ENCODE results near the gene MLLT6. TPM values are rescaled to one million over a fixed set of nuclear protein-coding genes. Genes with fewer than 3 reads are reported as not detected.

MLLT6 gene
- total RNA-seq, 1 experiment from 2014 or later: 24.7 TPM

- Histone ChIP-seq H3K36me3 (ENCODE audit: low read depth, low read length) (no peaks in the 10 kb centered on the region; the same call in 1 of the 2 replicates), H3K4me1 (ENCODE audit: insufficient read depth, low read length) (peaks cover 20% of the 10 kb centered on the region), H4K20me1 (ENCODE audit: low read length) (0 out of 2 replicates have a peak, but pooled peaks cover 4% of the 10 kb centered on the region), H3F3A (ENCODE audit: low read length, unreplicated experiment) (no peaks in the 10 kb centered on the region), H3K9me3 (ENCODE audit: low read length) (no peaks in the 10 kb centered on the region), H3K4me3 (ENCODE audit: low read length) (no peak overlapping the region), H3K4me2 (ENCODE audit: low read length) (no peak overlapping the region), H3K27ac (ENCODE audit: low read length) (no peak overlapping the region), H2AFZ (ENCODE audit: low read length) (no peak overlapping the region), H3K27me3 (ENCODE audit: low read length) (no peaks in the 10 kb centered on the region), H3K9me2 (replicated peaks; ENCODE audit: low read length) (no peaks in the 10 kb centered on the region), H3K79me2 (ENCODE audit: low read length) (peaks cover 23% of the 10 kb centered on the region), H3K9ac (ENCODE audit: low read length) (no peak overlapping the region)
- ChIA-PET CTCF (no interaction called here), POLR2A (ENCODE audit: unreplicated experiment) (no interaction called here)
- no peak for TF ChIP-seq CTCF (conservative IDR thresholded peaks at IDR 0.05; ENCODE audit: low read depth, low read length)
- no peak for TF ChIP-seq EZH2 (IDR thresholded peaks at IDR 0.05; ENCODE audit: low read length, unreplicated experiment)
- TF ChIP-seq EZH2phosphoT487 (IDR thresholded peaks at IDR 0.05; ENCODE audit: borderline replicate concordance, low read length): no peak
- BruUV-seq (replicated peaks): no TSS peak
- intact Hi-C loops (cut with micrococcal nuclease): no loop called here
- ATAC-seq (no peak), DNase-seq (no peak)
Observed at GRCh38 chr17:38733282-38733981, 28.4 kb downstream of the MLLT6 start.

GRCh38 chr17:38733982-38734973 is 29.2 kb downstream of the MLLT6 start:
- Histone ChIP-seq H3F3A (ENCODE audit: low read length, unreplicated experiment) (no peaks in the 10 kb centered on the region), H3K9me3 (ENCODE audit: low read length) (no peaks in the 10 kb centered on the region), H3K79me2 (ENCODE audit: low read length) (peaks cover 23% of the 10 kb centered on the region), H3K9ac (ENCODE audit: low read length) (no peak overlapping the region), H3K4me2 (ENCODE audit: low read length) (no peak overlapping the region), H4K20me1 (ENCODE audit: low read length) (0 out of 2 replicates have a peak, but pooled peaks cover 4% of the 10 kb centered on the region), H3K9me2 (replicated peaks; ENCODE audit: low read length) (no peaks in the 10 kb centered on the region), H3K36me3 (ENCODE audit: low read depth, low read length) (no peaks in the 10 kb centered on the region; the same call in 1 of the 2 replicates), H3K4me3 (ENCODE audit: low read length) (no peak overlapping the region), H3K27ac (ENCODE audit: low read length) (no peak overlapping the region), H3K4me1 (ENCODE audit: insufficient read depth, low read length) (peaks cover 18% of the 10 kb centered on the region), H3K27me3 (ENCODE audit: low read length) (no peaks in the 10 kb centered on the region), H2AFZ (ENCODE audit: low read length) (no peak overlapping the region)
- ATAC-seq (no peak), DNase-seq (peak; percentile 12)
- BruUV-seq (replicated peaks): no TSS peak
- intact Hi-C loops (cut with micrococcal nuclease): loop anchor here (2.0 kb wide), 1 partner anchor 57 kb away; no protein-coding TSS in a partner anchor
- 0 out of 2 replicates have a peak, but pooled peaks have one; percentile 30 for TF ChIP-seq CTCF (conservative IDR thresholded peaks at IDR 0.05; ENCODE audit: low read depth, low read length)
- no peak for TF ChIP-seq EZH2phosphoT487 (IDR thresholded peaks at IDR 0.05; ENCODE audit: borderline replicate concordance, low read length)
- TF ChIP-seq EZH2 (IDR thresholded peaks at IDR 0.05; ENCODE audit: low read length, unreplicated experiment): no peak
- POLR2A ChIA-PET (ENCODE audit: unreplicated experiment): no interaction called here
- CTCF ChIA-PET: interaction anchor here (0.8 to 1.0 kb wide), 2 partner anchors 17 to 176 kb away, joined by 4 to 6 read pairs; no protein-coding TSS in a partner anchor
